LNCaP clone FGC (cell line): Measurements from ENCODE around the gene LPP.

Experiments
- DNase-seq: peaks from one replicate; pipeline ENCODE4 v3.0.0-alpha.2; 2011; ENCODE audit warnings: low read depth
- H3K4me3 ChIP-seq: 2 replicates; pipeline ENCODE4 v1.5.1; 2011; ENCODE audit warnings: mild to moderate bottlenecking, low read depth, low read length, control low read depth
- CTCF ChIP-seq: IDR thresholded peaks from 2 replicates; pipeline ENCODE4 v1.5.1; 2012; ENCODE audit warnings: mild to moderate bottlenecking; ENCODE audit not compliant: control insufficient read depth, insufficient read depth; ENCODE audit errors: extremely low read depth

The LPP gene

GRCh38 chr3:188446014-188446413, 292.1 kb downstream of the LPP start:
- no peak overlapping the region for H3K4me3 ChIP-seq
- TF ChIP-seq CTCF, result no peak
- no peak for DNase-seq

- H3K4me3 ChIP-seq, result no peak overlapping the region
- no peak for DNase-seq
- TF ChIP-seq CTCF, result no peak
These were observed 292.8 kb downstream of the LPP start for GRCh38 chr3:188446766-188447165.

- DNase-seq, result no peak
- H3K4me3 ChIP-seq, result no peak overlapping the region
- TF ChIP-seq CTCF, result no peak
These were observed 294.9 kb downstream of the LPP start for GRCh38 chr3:188448813-188449212.

GRCh38 chr3:188449421-188449820, 295.5 kb downstream of the LPP start:
- no peak for TF ChIP-seq CTCF
- DNase-seq, result no peak
- H3K4me3 ChIP-seq, result no peak overlapping the region

- no peak for TF ChIP-seq CTCF
- no peak overlapping the region for H3K4me3 ChIP-seq
- DNase-seq, result no peak
These were observed 298.3 kb downstream of the LPP start for GRCh38 chr3:188452158-188452772.

GRCh38 chr3:188453431-188454384, 299.8 kb downstream of the LPP start:
- TF ChIP-seq CTCF, result no peak
- H3K4me3 ChIP-seq, result no peak overlapping the region
- no peak for DNase-seq

GRCh38 chr3:188455748-188456147, 301.8 kb downstream of the LPP start:
- DNase-seq, result no peak
- H3K4me3 ChIP-seq, result no peak overlapping the region
- TF ChIP-seq CTCF, result no peak
